Measurements from ENCODE around the gene CFAP251. TPM values are rescaled to one million over a fixed set of nuclear protein-coding genes. Genes with fewer than 3 reads are reported as not detected.

Gene CFAP251
- polyA plus RNA-seq, 1 donor from 2014 or later: 4.0 TPM

- H3K9ac ChIP-seq (ENCODE audit: low read length): no peak overlapping the region
- H3K79me2 ChIP-seq (replicated peaks; ENCODE audit: insufficient read depth, low read length): no peaks in the 10 kb centered on the region
- H3K9me2 ChIP-seq (ENCODE audit: insufficient read depth, low read length): no peaks in the 10 kb centered on the region
- no peaks in the 10 kb centered on the region for H3K9me3 ChIP-seq (ENCODE audit: low read length)
- no peak overlapping the region for H3K4me2 ChIP-seq (ENCODE audit: low read length)
- H3K4me3 ChIP-seq (ENCODE audit: low read length): no peak overlapping the region
- no peak for TF ChIP-seq EP300 (conservative IDR thresholded peaks at IDR 0.05; ENCODE audit: poor library complexity, severe bottlenecking)
- TF ChIP-seq EZH2 (IDR thresholded peaks at IDR 0.05; ENCODE audit: borderline replicate concordance, insufficient read depth, low read length, poor library complexity, severe bottlenecking): no peak
- no peak for TF ChIP-seq RAD21 (conservative IDR thresholded peaks at IDR 0.05)
- TF ChIP-seq TAF1 (IDR thresholded peaks at IDR 0.05; ENCODE audit: low read depth): no peak
- TF ChIP-seq POLR2AphosphoS5 (IDR thresholded peaks at IDR 0.05): no peak
- TF ChIP-seq REST (IDR thresholded peaks at IDR 0.05; ENCODE audit: borderline replicate concordance): no peak
- TF ChIP-seq MXI1 (conservative IDR thresholded peaks at IDR 0.05; ENCODE audit: poor library complexity, severe bottlenecking): no peak
- TF ChIP-seq SMC3 (conservative IDR thresholded peaks at IDR 0.05; ENCODE audit: poor library complexity): no peak
- H3F3A ChIP-seq (ENCODE audit: insufficient read depth, low read length, poor library complexity, severe bottlenecking): no peaks in the 10 kb centered on the region
- no peaks in the 10 kb centered on the region for H4K20me1 ChIP-seq (ENCODE audit: insufficient read depth)
- H3K27me3 ChIP-seq (ENCODE audit: insufficient read depth, low read depth, low read length): no peaks in the 10 kb centered on the region
- no peak overlapping the region for H2AFZ ChIP-seq (ENCODE audit: low read depth, low read length)
- H3K36me3 ChIP-seq (ENCODE audit: insufficient read depth, low read length): no peaks in the 10 kb centered on the region
- H3K27ac ChIP-seq (ENCODE audit: low read length): no peak overlapping the region
Measured at GRCh38 chr12:121976950-121977349, 58.6 kb downstream of the CFAP251 start.

- Histone ChIP-seq H3K9me2 (ENCODE audit: insufficient read depth, low read length) (no peaks in the 10 kb centered on the region), H4K20me1 (ENCODE audit: insufficient read depth) (no peaks in the 10 kb centered on the region), H2AFZ (ENCODE audit: low read depth, low read length) (no peak overlapping the region), H3F3A (ENCODE audit: insufficient read depth, low read length, poor library complexity, severe bottlenecking) (no peaks in the 10 kb centered on the region), H3K27me3 (ENCODE audit: insufficient read depth, low read depth, low read length) (no peaks in the 10 kb centered on the region), H3K79me2 (replicated peaks; ENCODE audit: insufficient read depth, low read length) (no peaks in the 10 kb centered on the region), H3K4me3 (ENCODE audit: low read length) (no peak overlapping the region), H3K9me3 (ENCODE audit: low read length) (no peaks in the 10 kb centered on the region), H3K9ac (ENCODE audit: low read length) (no peak overlapping the region), H3K4me2 (ENCODE audit: low read length) (no peak overlapping the region), H3K27ac (ENCODE audit: low read length) (no peak overlapping the region), H3K36me3 (ENCODE audit: insufficient read depth, low read length) (no peaks in the 10 kb centered on the region)
- no peak for TF ChIP-seq SMC3 (conservative IDR thresholded peaks at IDR 0.05; ENCODE audit: poor library complexity)
- TF ChIP-seq MXI1 (conservative IDR thresholded peaks at IDR 0.05; ENCODE audit: poor library complexity, severe bottlenecking): no peak
- TF ChIP-seq CTCF (IDR thresholded peaks at IDR 0.05; ENCODE audit: poor library complexity, severe bottlenecking): no peak
- no peak for TF ChIP-seq EP300 (conservative IDR thresholded peaks at IDR 0.05; ENCODE audit: poor library complexity, severe bottlenecking)
- no peak for TF ChIP-seq EZH2 (IDR thresholded peaks at IDR 0.05; ENCODE audit: borderline replicate concordance, insufficient read depth, low read length, poor library complexity, severe bottlenecking)
- no peak for TF ChIP-seq POLR2AphosphoS5 (IDR thresholded peaks at IDR 0.05)
- TF ChIP-seq RAD21 (conservative IDR thresholded peaks at IDR 0.05): no peak
- no peak for TF ChIP-seq TAF1 (IDR thresholded peaks at IDR 0.05; ENCODE audit: low read depth)
- TF ChIP-seq REST (IDR thresholded peaks at IDR 0.05; ENCODE audit: borderline replicate concordance): no peak
Measured at GRCh38 chr12:121980191-121980891, 61.9 kb downstream of the CFAP251 start.
